Activated naive CD4-positive, alpha-beta T cell treated with anti-CD3 and anti-CD28 coated beads, Interleukin-2, amount 50 U/mL, for 24 hours (primary cell): ENCODE data around the gene INPP5B.
"Not testable (repeated sequence)": the region's sequence is repeated elsewhere in the genome, so short reads cannot be mapped to it uniquely, and the experiment has no call there.

ENCODE experiments used
- H3K27ac Mint-ChIP-seq: one replicate; pipeline ENCODE4 v1.8.0; 2021; ENCODE audit warnings: mild to moderate bottlenecking, mixed read lengths
- H3K27me3 Mint-ChIP-seq: one replicate; pipeline ENCODE4 v1.8.0; 2021; ENCODE audit warnings: mixed read lengths
- H3K36me3 Mint-ChIP-seq: one replicate; pipeline ENCODE4 v1.8.0; 2021; ENCODE audit warnings: mixed read lengths
- H3K4me1 Mint-ChIP-seq: one replicate; pipeline ENCODE4 v1.8.0; 2021; ENCODE audit warnings: mixed read lengths
- H3K4me3 Mint-ChIP-seq: one replicate; pipeline ENCODE4 v1.8.0; 2021; ENCODE audit warnings: mild to moderate bottlenecking, mixed read lengths
- H3K9me3 Mint-ChIP-seq: one replicate; pipeline ENCODE4 v1.8.0; 2021; ENCODE audit warnings: mixed read lengths

INPP5B gene

GRCh38 chr1:37946703-37947360, at the start of gene INPP5B:
Gene INPP5B, minus strand, starts transcription at chr1:37947053. Its CDS starts 745 bp downstream, at chr1:37946308.
- no peaks in the 10 kb centered on the region for H3K9me3 Mint-ChIP-seq
- no peaks in the 10 kb centered on the region for H3K27me3 Mint-ChIP-seq
- H3K4me3 Mint-ChIP-seq = peak within 1 kb of the TSS; percentile 87
- peaks cover 3% of the 10 kb centered on the region for H3K36me3 Mint-ChIP-seq
- H3K27ac Mint-ChIP-seq = peak within 1 kb of the TSS; percentile 95
- peaks cover 12% of the 10 kb centered on the region for H3K4me1 Mint-ChIP-seq

- H3K36me3 Mint-ChIP-seq = peaks cover 3% of the 10 kb centered on the region
- no peaks in the 10 kb centered on the region for H3K9me3 Mint-ChIP-seq
- no peaks in the 10 kb centered on the region for H3K27me3 Mint-ChIP-seq
- H3K4me1 Mint-ChIP-seq = peaks cover 55% of the 10 kb centered on the region
- no peak overlapping the region for H3K27ac Mint-ChIP-seq
- peak overlapping the region; percentile 83 for H3K4me3 Mint-ChIP-seq
These were observed 49.0 kb upstream of the INPP5B start for GRCh38 chr1:37995751-37996345.

- Mint-ChIP-seq H3K27ac (peak overlapping the region; percentile 80), H3K27me3 (no peaks in the 10 kb centered on the region), H3K4me3 (peak overlapping the region; percentile 83), H3K9me3 (no peaks in the 10 kb centered on the region), H3K36me3 (peaks cover 3% of the 10 kb centered on the region), H3K4me1 (peaks cover 50% of the 10 kb centered on the region)
These were observed 48.2 kb upstream of the INPP5B start for GRCh38 chr1:37994886-37995566.

GRCh38 chr1:37989361-37989930, 42.6 kb upstream of the INPP5B start:
- peaks cover 23% of the 10 kb centered on the region for H3K4me1 Mint-ChIP-seq
- H3K4me3 Mint-ChIP-seq = peak overlapping the region; percentile 98
- H3K36me3 Mint-ChIP-seq = peaks cover 6% of the 10 kb centered on the region
- no peaks in the 10 kb centered on the region for H3K9me3 Mint-ChIP-seq
- no peaks in the 10 kb centered on the region for H3K27me3 Mint-ChIP-seq
- H3K27ac Mint-ChIP-seq = peak overlapping the region; percentile 95

- H3K4me3 Mint-ChIP-seq = peak overlapping the region; percentile 98
- H3K27me3 Mint-ChIP-seq = no peaks in the 10 kb centered on the region
- peaks cover 19% of the 10 kb centered on the region for H3K4me1 Mint-ChIP-seq
- no peaks in the 10 kb centered on the region for H3K9me3 Mint-ChIP-seq
- H3K36me3 Mint-ChIP-seq = peaks cover 9% of the 10 kb centered on the region
- H3K27ac Mint-ChIP-seq = no peak overlapping the region
These were observed 40.8 kb upstream of the INPP5B start for GRCh38 chr1:37987679-37988078.

GRCh38 chr1:37983546-37983945, 36.7 kb upstream of the INPP5B start:
- no peaks in the 10 kb centered on the region for H3K9me3 Mint-ChIP-seq
- H3K4me1 Mint-ChIP-seq = peaks cover 11% of the 10 kb centered on the region
- H3K4me3 Mint-ChIP-seq = no peak overlapping the region
- no peak overlapping the region for H3K27ac Mint-ChIP-seq
- H3K36me3 Mint-ChIP-seq = peaks cover 14% of the 10 kb centered on the region
- H3K27me3 Mint-ChIP-seq = no peaks in the 10 kb centered on the region

- H3K36me3 Mint-ChIP-seq = peaks cover 22% of the 10 kb centered on the region
- H3K4me1 Mint-ChIP-seq = peaks cover 9% of the 10 kb centered on the region
- no peak overlapping the region for H3K27ac Mint-ChIP-seq
- no peaks in the 10 kb centered on the region for H3K9me3 Mint-ChIP-seq
- H3K4me3 Mint-ChIP-seq = no peak overlapping the region
- H3K27me3 Mint-ChIP-seq = no peaks in the 10 kb centered on the region
These were observed 31.7 kb upstream of the INPP5B start for GRCh38 chr1:37978541-37978940.

- peaks cover 31% of the 10 kb centered on the region for H3K4me1 Mint-ChIP-seq
- H3K4me3 Mint-ChIP-seq, H3K27me3 Mint-ChIP-seq, H3K9me3 Mint-ChIP-seq: not testable (repeated sequence)
- peak overlapping the region; percentile 57 for H3K27ac Mint-ChIP-seq
- peaks cover 19% of the 10 kb centered on the region for H3K36me3 Mint-ChIP-seq
These were observed 28.2 kb upstream of the INPP5B start for GRCh38 chr1:37975083-37975482.

GRCh38 chr1:37974567-37974966, 27.7 kb upstream of the INPP5B start:
- Mint-ChIP-seq H3K27me3 (no peaks in the 10 kb centered on the region), H3K36me3 (peaks cover 21% of the 10 kb centered on the region), H3K4me1 (peaks cover 31% of the 10 kb centered on the region), H3K27ac (peak overlapping the region; percentile 57), H3K4me3 (no peak overlapping the region), H3K9me3 (no peaks in the 10 kb centered on the region)

- Mint-ChIP-seq H3K36me3 (peaks cover 22% of the 10 kb centered on the region), H3K4me1 (peaks cover 31% of the 10 kb centered on the region)
- H3K27me3 Mint-ChIP-seq, H3K4me3 Mint-ChIP-seq, H3K27ac Mint-ChIP-seq, H3K9me3 Mint-ChIP-seq: not testable (repeated sequence)
These were observed 26.8 kb upstream of the INPP5B start for GRCh38 chr1:37973684-37974083.

GRCh38 chr1:37965301-37965700, 18.4 kb upstream of the INPP5B start:
- Mint-ChIP-seq H3K36me3 (peaks cover 17% of the 10 kb centered on the region), H3K4me1 (no peaks in the 10 kb centered on the region), H3K27me3 (no peaks in the 10 kb centered on the region), H3K9me3 (no peaks in the 10 kb centered on the region), H3K27ac (no peak overlapping the region), H3K4me3 (no peak overlapping the region)

- not testable (repeated sequence) for H3K27ac Mint-ChIP-seq, H3K9me3 Mint-ChIP-seq, H3K4me3 Mint-ChIP-seq, H3K27me3 Mint-ChIP-seq, H3K4me1 Mint-ChIP-seq
- peaks cover 15% of the 10 kb centered on the region for H3K36me3 Mint-ChIP-seq
These were observed 17.3 kb upstream of the INPP5B start for GRCh38 chr1:37964106-37964505.

- H3K4me1 Mint-ChIP-seq = no peaks in the 10 kb centered on the region
- H3K27ac Mint-ChIP-seq = no peak overlapping the region
- peaks cover 15% of the 10 kb centered on the region for H3K36me3 Mint-ChIP-seq
- no peak overlapping the region for H3K4me3 Mint-ChIP-seq
- H3K27me3 Mint-ChIP-seq = no peaks in the 10 kb centered on the region
- no peaks in the 10 kb centered on the region for H3K9me3 Mint-ChIP-seq
These were observed 11.8 kb upstream of the INPP5B start for GRCh38 chr1:37958690-37959089.

GRCh38 chr1:37955685-37956084, 8.8 kb upstream of the INPP5B start:
- Mint-ChIP-seq H3K27ac (no peak overlapping the region), H3K9me3 (no peaks in the 10 kb centered on the region), H3K4me1 (no peaks in the 10 kb centered on the region)

GRCh38 chr1:37954316-37954971, 7.6 kb upstream of the INPP5B start:
- H3K27ac Mint-ChIP-seq = no peak overlapping the region
- H3K9me3 Mint-ChIP-seq = no peaks in the 10 kb centered on the region
- H3K4me3 Mint-ChIP-seq = no peak overlapping the region
- no peaks in the 10 kb centered on the region for H3K4me1 Mint-ChIP-seq
- peaks cover 6% of the 10 kb centered on the region for H3K36me3 Mint-ChIP-seq
- no peaks in the 10 kb centered on the region for H3K27me3 Mint-ChIP-seq

More at GRCh38 chr1:37955685-37956084, 8.8 kb upstream of the INPP5B start:
- Mint-ChIP-seq H3K4me3 (no peak overlapping the region), H3K36me3 (peaks cover 9% of the 10 kb centered on the region), H3K27me3 (no peaks in the 10 kb centered on the region)
